Gastroesophageal sphincter (tissue), 4 donors: ENCODE results near the gene COG5. TPM values are rescaled to one million over a fixed set of nuclear protein-coding genes. Genes with fewer than 3 reads are reported as not detected.

Source experiments
- ATAC-seq: fragments of 150-250 bp; one replicate; pipeline ENCODE4 v1.9.1; 2016; ENCODE audit warnings: mild to moderate bottlenecking, moderate library complexity
- H3K27ac ChIP-seq, 4 donors: fragments of 200-600 bp; sonication (generic) in 3 of 4; 1 replicate in 3 of 4; 2 replicates in 1 of 4; pipeline ENCODE4 v1.5.1; 2016 to 2019
- H3K27me3 ChIP-seq: fragments of 200-600 bp; sonication (generic); one replicate; pipeline ENCODE4 v1.5.1; 2019
- H3K36me3 ChIP-seq, 2 donors: fragments of 200-600 bp; sonication (generic); one replicate each; pipeline ENCODE4 v1.5.1; 2019; ENCODE audit warnings: control low read depth in 1 of 2
- H3K4me1 ChIP-seq, 3 donors: fragments of 200-600 bp; sonication (generic); 1 replicate in 2 of 3; 2 replicates in 1 of 3; pipeline ENCODE4 v1.5.1; 2016 to 2019; ENCODE audit warnings: control low read depth in 2 of 3
- H3K4me3 ChIP-seq, 2 donors: fragments of 200-600 bp; sonication (generic); one replicate each; pipeline ENCODE4 v1.5.1; 2019; ENCODE audit warnings: mild to moderate bottlenecking in 1 of 2, moderate library complexity in 1 of 2
- H3K9me3 ChIP-seq, 3 donors: fragments of 200-600 bp; sonication (generic); one replicate each; pipeline ENCODE4 v1.5.1; 2017 to 2019; ENCODE audit warnings: control low read depth in 2 of 3
- CTCF ChIP-seq, 4 experiments: fragments of 200-600 bp in 2 of 4; fragments of 450-650 bp in 2 of 4; sonication (generic) in 1 of 4; IDR thresholded peaks; one replicate each; pipeline ENCODE4 v1.5.1; 2017 to 2019; ENCODE audit warnings: antibody characterized with exemption in 4 of 4, mild to moderate bottlenecking in 2 of 4, moderate library complexity in 2 of 4
- EP300 ChIP-seq: sonication (generic); formaldehyde crosslinking; IDR thresholded peaks from one replicate; pipeline ENCODE4 v1.6.1; 2017; ENCODE audit warnings: antibody characterized with exemption, mild to moderate bottlenecking
- POLR2A ChIP-seq, 2 donors: fragments of 450-650 bp; IDR thresholded peaks; one replicate each; pipeline ENCODE4 v1.6.1; 2017; ENCODE audit warnings: antibody characterized with exemption in 2 of 2, mild to moderate bottlenecking in 2 of 2, moderate library complexity in 1 of 2
- POLR2AphosphoS5 ChIP-seq: sonication (generic); formaldehyde crosslinking; IDR thresholded peaks from one replicate; pipeline ENCODE4 v1.6.1; 2017; ENCODE audit warnings: antibody characterized with exemption
- WGBS, 2 donors: methylation state at CpG; one replicate each; pipeline ENCODE4 v1.1.5; 2018; ENCODE audit warnings: low coverage in 1 of 2; 5-methylcytosine and 5-hydroxymethylcytosine counted together
- total RNA-seq, 4 donors: library from RNA; depleted of rRNA; stranded (reverse); fragments of >200 nt; gene quantifications; one replicate each; pipeline ENCODE4 v1.1.0, GENCODE V29; 2016

COG5 gene
- total RNA-seq, 4 donors from 2014 or later, result 31.6 to 50.4 (median 41.1) TPM

GRCh38 chr7:107494315-107494751 lies 69.4 kb downstream of the COG5 start:
- Histone ChIP-seq H3K9me3 (no peaks in the 10 kb centered on the region), H3K27me3 (no peaks in the 10 kb centered on the region)
- WGBS, 2 donors, result 59 to 66% methylated on average over 3 of the region's 3 CpGs

GRCh38 chr7:107492875-107493274 lies 70.8 kb downstream of the COG5 start:
- H3K27me3 ChIP-seq, result no peaks in the 10 kb centered on the region
- WGBS, 2 donors, result 97 to 100% methylated on average over 2 of the region's 2 CpGs

More at GRCh38 chr7:107494315-107494751, 69.4 kb downstream of the COG5 start:
- no peaks in the 10 kb centered on the region for H3K36me3 ChIP-seq
- H3K27ac ChIP-seq, result no peak overlapping the region
- ATAC-seq, result no peak
- no peaks in the 10 kb centered on the region for H3K4me1 ChIP-seq
- TF ChIP-seq POLR2A (IDR thresholded peaks at IDR 0.05) (no peak), EP300 (no peak), POLR2AphosphoS5 (no peak), CTCF (IDR thresholded peaks at IDR 0.05) (no peak)
- H3K4me3 ChIP-seq, result no peak overlapping the region

GRCh38 chr7:107486041-107486440 lies 77.7 kb downstream of the COG5 start:
- Histone ChIP-seq H3K4me1 (peaks cover 0 to 2% (median 0%) of the 10 kb centered on the region in 3 donors), H3K27me3 (no peaks in the 10 kb centered on the region), H3K9me3 (no peaks in the 10 kb centered on the region), H3K4me3 (no peak overlapping the region), H3K36me3 (no peaks in the 10 kb centered on the region), H3K27ac (no peak overlapping the region)
- TF ChIP-seq POLR2AphosphoS5, result no peak
- TF ChIP-seq EP300, result no peak
- no peak for TF ChIP-seq POLR2A (IDR thresholded peaks at IDR 0.05)
- no peak for TF ChIP-seq CTCF (IDR thresholded peaks at IDR 0.05)
- 82 to 89% methylated on average over 3 of the region's 3 CpGs for WGBS, 2 donors
- no peak for ATAC-seq

More at GRCh38 chr7:107492875-107493274, 70.8 kb downstream of the COG5 start:
- no peaks in the 10 kb centered on the region for H3K4me1 ChIP-seq
- H3K9me3 ChIP-seq, result no peaks in the 10 kb centered on the region
- ATAC-seq, result no peak
- no peak for TF ChIP-seq POLR2A (IDR thresholded peaks at IDR 0.05)
- TF ChIP-seq CTCF (IDR thresholded peaks at IDR 0.05), result no peak
- TF ChIP-seq POLR2AphosphoS5, result no peak
- TF ChIP-seq EP300, result no peak
- no peaks in the 10 kb centered on the region for H3K36me3 ChIP-seq
- H3K27ac ChIP-seq, result no peak overlapping the region
- no peak overlapping the region for H3K4me3 ChIP-seq

GRCh38 chr7:107482571-107482970 lies 81.1 kb downstream of the COG5 start:
- TF ChIP-seq POLR2AphosphoS5, result no peak
- no peak for TF ChIP-seq EP300
- TF ChIP-seq CTCF (IDR thresholded peaks at IDR 0.05), result no peak
- no peak for TF ChIP-seq POLR2A (IDR thresholded peaks at IDR 0.05)
- Histone ChIP-seq H3K9me3 (no peaks in the 10 kb centered on the region), H3K4me1 (peaks cover 0 to 2% (median 0%) of the 10 kb centered on the region in 3 donors), H3K27me3 (no peaks in the 10 kb centered on the region), H3K27ac (no peak overlapping the region), H3K4me3 (no peak overlapping the region), H3K36me3 (no peaks in the 10 kb centered on the region)
- WGBS, 2 donors, result 95 to 100% methylated on average over 1 of the region's 1 CpG
- ATAC-seq, result no peak

GRCh38 chr7:107480932-107481331 lies 82.8 kb downstream of the COG5 start:
- WGBS, 2 donors, result 84 to 92% methylated on average over 3 of the region's 3 CpGs
- no peaks in the 10 kb centered on the region for H3K9me3 ChIP-seq
- H3K4me1 ChIP-seq, result peaks cover 0 to 9% (median 2%) of the 10 kb centered on the region in 3 donors
- ATAC-seq, result no peak
- no peaks in the 10 kb centered on the region for H3K27me3 ChIP-seq
- H3K36me3 ChIP-seq, result no peaks in the 10 kb centered on the region
- H3K27ac ChIP-seq, result no peak overlapping the region
- TF ChIP-seq POLR2A (IDR thresholded peaks at IDR 0.05) (no peak), CTCF (IDR thresholded peaks at IDR 0.05) (no peak), EP300 (no peak), POLR2AphosphoS5 (no peak)
- H3K4me3 ChIP-seq, result no peak overlapping the region
